ENCODE measurements around the gene DDI2.

DDI2 gene

GRCh38 chr1:15676010-15676409, 58.8 kb downstream of the DDI2 start (continued):
- TF ChIP-seq ZNF174 (tag by site-specific recombination; IDR thresholded peaks at IDR 0.05) = no peak
- no peak for TF ChIP-seq ZNF266 (tag by site-specific recombination; IDR thresholded peaks at IDR 0.05; ENCODE audit: low read depth)
- no peak for TF ChIP-seq PRDM1 (tag by site-specific recombination; IDR thresholded peaks at IDR 0.05)

- ChIA-PET CTCF (interaction anchor here (0.7 kb wide), 2 partner anchors 11 to 13 kb away, joined by 3 to 4 read pairs; no protein-coding TSS in a partner anchor), POLR2A (no interaction called here)
- H3K4me1 ChIP-seq (ENCODE audit: control insufficient read depth, insufficient read depth, low read length) = no peaks in the 10 kb centered on the region; the same call in 1 of the 2 replicates
- H3K27ac ChIP-seq (ENCODE audit: extremely low read depth, low read depth, low read length) = no peak overlapping the region
- no peaks in the 10 kb centered on the region for H3K9me3 ChIP-seq (ENCODE audit: control insufficient read depth, insufficient read depth, low read depth, low read length)
- no peak overlapping the region for H3K4me3 ChIP-seq (ENCODE audit: low read depth, low read length)
- H3K36me3 ChIP-seq (ENCODE audit: control insufficient read depth in 2 of 2, insufficient read depth in 1 of 2, low read length in 2 of 2) = no peaks in the 10 kb centered on the region
- no peak for TF ChIP-seq ZNF223 (tag by site-specific recombination; IDR thresholded peaks at IDR 0.05)
- TF ChIP-seq ZBTB10 (tag by site-specific recombination; IDR thresholded peaks at IDR 0.05) = no peak
- TF ChIP-seq TRIM28 (IDR thresholded peaks at IDR 0.05; ENCODE audit: borderline replicate concordance, low read length) = peak; percentile 77; the same call in 1 of the 2 replicates
- TF ChIP-seq ZNF19 (tag by site-specific recombination; IDR thresholded peaks at IDR 0.05; ENCODE audit: low read depth) = no peak
- TF ChIP-seq SETDB1 (IDR thresholded peaks at IDR 0.05; ENCODE audit: insufficient read length, low read length) = peak; percentile 70
Measured at GRCh38 chr1:15676688-15677661, 59.7 kb downstream of the DDI2 start.

- TF ChIP-seq SP2 (tag by site-specific recombination; IDR thresholded peaks at IDR 0.05) (no peak), ZFP3 (tag by site-specific recombination; IDR thresholded peaks at IDR 0.05; ENCODE audit: low read depth) (no peak), ZBTB26 (tag by site-specific recombination; optimal IDR thresholded peaks at IDR 0.05) (no peak), ZNF561 (tag by site-specific recombination; IDR thresholded peaks at IDR 0.05; ENCODE audit: borderline replicate concordance) (no peak), ZNF660 (tag by site-specific recombination; IDR thresholded peaks at IDR 0.05) (no peak), ZBTB21 (tag by site-specific recombination; IDR thresholded peaks at IDR 0.05) (no peak), IKZF3 (tag by site-specific recombination; IDR thresholded peaks at IDR 0.05) (no peak)
- no peaks in the 10 kb centered on the region for H3K9me3 ChIP-seq (ENCODE audit: control insufficient read depth, insufficient read depth, low read depth, low read length)
- H3K27ac ChIP-seq (ENCODE audit: extremely low read depth, low read depth, low read length) = no peak overlapping the region
- H3K36me3 ChIP-seq (ENCODE audit: control insufficient read depth in 2 of 2, insufficient read depth in 1 of 2, low read length in 2 of 2) = no peaks in the 10 kb centered on the region
- H3K4me3 ChIP-seq (ENCODE audit: low read depth, low read length) = no peak overlapping the region
- no peaks in the 10 kb centered on the region; the same call in 1 of the 2 replicates for H3K4me1 ChIP-seq (ENCODE audit: control insufficient read depth, insufficient read depth, low read length)
- POLR2A ChIA-PET = no interaction called here
- CTCF ChIA-PET = interaction anchor here (0.6 kb wide), 1 partner anchor 244 kb away, joined by 3 read pairs; no protein-coding TSS in a partner anchor
Measured at GRCh38 chr1:15678578-15678977, 61.3 kb downstream of the DDI2 start.

GRCh38 chr1:15680131-15680530, 62.9 kb downstream of the DDI2 start:
- H3K36me3 ChIP-seq (ENCODE audit: control insufficient read depth in 2 of 2, insufficient read depth in 1 of 2, low read length in 2 of 2) = no peaks in the 10 kb centered on the region
- POLR2A ChIA-PET = interaction anchor here (0.5 kb wide), 1 partner anchor 65 kb away, joined by 3 read pairs; no protein-coding TSS in a partner anchor
- no peaks in the 10 kb centered on the region; the same call in 1 of the 2 replicates for H3K4me1 ChIP-seq (ENCODE audit: control insufficient read depth, insufficient read depth, low read length)
- no peak overlapping the region for H3K4me3 ChIP-seq (ENCODE audit: low read depth, low read length)
- H3K27ac ChIP-seq (ENCODE audit: extremely low read depth, low read depth, low read length) = no peak overlapping the region
- CTCF ChIA-PET = no interaction called here
- no peaks in the 10 kb centered on the region for H3K9me3 ChIP-seq (ENCODE audit: control insufficient read depth, insufficient read depth, low read depth, low read length)
- TF ChIP-seq ZNF558 (tag by site-specific recombination; IDR thresholded peaks at IDR 0.05) = no peak
- no peak for TF ChIP-seq GFI1B (tag by site-specific recombination; IDR thresholded peaks at IDR 0.05)
- no peak for TF ChIP-seq ZNF174 (tag by site-specific recombination; IDR thresholded peaks at IDR 0.05)
- TF ChIP-seq ZNF792 (tag by site-specific recombination; IDR thresholded peaks at IDR 0.05) = no peak
- TF ChIP-seq HIC1 (tag by site-specific recombination; IDR thresholded peaks at IDR 0.05) = no peak
- TF ChIP-seq ZNF704 (tag by site-specific recombination; IDR thresholded peaks at IDR 0.05) = no peak
- TF ChIP-seq KLF9 (tag by site-specific recombination; IDR thresholded peaks at IDR 0.05; ENCODE audit: low read depth) = no peak
- no peak for TF ChIP-seq ZNF560 (tag by site-specific recombination; IDR thresholded peaks at IDR 0.05; ENCODE audit: borderline replicate concordance)
